ENCODE data around the gene MARCHF10.

MARCHF10 gene

DNA sequence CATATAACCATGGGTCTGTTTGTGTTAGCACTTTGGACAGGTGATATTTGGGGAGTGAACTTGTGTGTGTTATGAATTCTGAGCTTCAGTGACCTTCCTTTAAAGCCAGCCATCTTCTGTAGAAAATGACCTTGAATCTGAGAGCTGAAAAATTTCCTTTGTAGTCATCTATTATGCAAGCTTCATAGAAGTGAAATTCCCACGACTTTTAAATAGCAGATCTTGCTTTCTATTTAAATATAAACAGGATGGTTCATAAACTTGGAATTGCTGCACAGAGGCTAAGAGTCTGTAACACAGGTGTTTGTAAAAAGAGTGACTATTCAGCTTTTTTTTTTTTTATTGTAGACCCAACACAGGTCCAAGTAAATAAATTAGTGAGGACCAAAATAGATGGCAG lies 85.5 kb downstream of the MARCHF10 start:
- H3K4me3 ChIP-seq (ENCODE audit: insufficient read depth, low read depth, low read length, poor library complexity, severe bottlenecking) = no peak overlapping the region
- H3K27ac ChIP-seq (ENCODE audit: insufficient read depth, low read length, poor library complexity, severe bottlenecking) = no peak overlapping the region
- H3K27me3 ChIP-seq (replicated peaks; ENCODE audit: control insufficient read depth, insufficient read depth, low read length, poor library complexity, severe bottlenecking) = no peaks in the 10 kb centered on the region
- peaks cover 18% of the 10 kb centered on the region for H3K4me1 ChIP-seq (ENCODE audit: control insufficient read depth, insufficient read depth, low read length, poor library complexity, severe bottlenecking)
- no peaks in the 10 kb centered on the region for H3K9me3 ChIP-seq (ENCODE audit: control insufficient read depth, low read length)
- H3K36me3 ChIP-seq (ENCODE audit: control insufficient read depth, insufficient read depth, low read length) = no peaks in the 10 kb centered on the region
- no peak for DNase-seq

- Histone ChIP-seq H3K36me3 (ENCODE audit: control insufficient read depth, insufficient read depth, low read length) (no peaks in the 10 kb centered on the region), H3K4me1 (ENCODE audit: control insufficient read depth, insufficient read depth, low read length, poor library complexity, severe bottlenecking) (peaks cover 13% of the 10 kb centered on the region), H3K27ac (ENCODE audit: insufficient read depth, low read length, poor library complexity, severe bottlenecking) (no peak overlapping the region), H3K9me3 (ENCODE audit: control insufficient read depth, low read length) (no peaks in the 10 kb centered on the region), H3K4me3 (ENCODE audit: insufficient read depth, low read depth, low read length, poor library complexity, severe bottlenecking) (no peak overlapping the region), H3K27me3 (replicated peaks; ENCODE audit: control insufficient read depth, insufficient read depth, low read length, poor library complexity, severe bottlenecking) (no peaks in the 10 kb centered on the region)
- DNase-seq = no peak
Observed at GRCh38 chr17:62720126-62720850, 87.8 kb downstream of the MARCHF10 start.

DNA sequence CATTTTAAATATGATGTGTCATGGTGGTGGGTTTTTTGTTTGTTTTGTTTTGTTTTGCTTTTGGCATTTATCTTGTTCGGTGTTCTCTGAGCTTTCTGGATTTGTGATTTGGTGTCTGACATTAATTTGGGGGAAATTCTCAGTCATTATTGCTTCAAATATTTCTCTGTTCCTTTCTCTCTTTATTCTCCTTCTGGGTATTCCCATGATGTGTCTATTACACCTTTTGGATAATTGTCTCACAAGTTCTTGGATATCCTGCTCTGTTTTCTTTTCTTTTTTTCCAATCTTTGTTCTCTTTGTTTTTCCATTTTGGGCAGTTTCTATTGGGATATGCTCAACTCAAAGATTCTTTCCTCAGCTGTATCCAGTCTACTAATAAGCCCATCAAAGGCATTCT lies 88.5 kb downstream of the MARCHF10 start:
- Histone ChIP-seq H3K4me3 (ENCODE audit: insufficient read depth, low read depth, low read length, poor library complexity, severe bottlenecking) (no peak overlapping the region), H3K27me3 (replicated peaks; ENCODE audit: control insufficient read depth, insufficient read depth, low read length, poor library complexity, severe bottlenecking) (no peaks in the 10 kb centered on the region), H3K27ac (ENCODE audit: insufficient read depth, low read length, poor library complexity, severe bottlenecking) (no peak overlapping the region), H3K9me3 (ENCODE audit: control insufficient read depth, low read length) (no peaks in the 10 kb centered on the region), H3K4me1 (ENCODE audit: control insufficient read depth, insufficient read depth, low read length, poor library complexity, severe bottlenecking) (peaks cover 8% of the 10 kb centered on the region), H3K36me3 (ENCODE audit: control insufficient read depth, insufficient read depth, low read length) (no peaks in the 10 kb centered on the region)
- no peak for DNase-seq

- Histone ChIP-seq H3K36me3 (ENCODE audit: control insufficient read depth, insufficient read depth, low read length) (no peaks in the 10 kb centered on the region), H3K27ac (ENCODE audit: insufficient read depth, low read length, poor library complexity, severe bottlenecking) (no peak overlapping the region), H3K4me1 (ENCODE audit: control insufficient read depth, insufficient read depth, low read length, poor library complexity, severe bottlenecking) (no peaks in the 10 kb centered on the region), H3K4me3 (ENCODE audit: insufficient read depth, low read depth, low read length, poor library complexity, severe bottlenecking) (no peak overlapping the region), H3K27me3 (replicated peaks; ENCODE audit: control insufficient read depth, insufficient read depth, low read length, poor library complexity, severe bottlenecking) (no peaks in the 10 kb centered on the region), H3K9me3 (ENCODE audit: control insufficient read depth, low read length) (no peaks in the 10 kb centered on the region)
- no peak for DNase-seq
Observed at GRCh38 chr17:62718429-62718828, 89.7 kb downstream of the MARCHF10 start.

DNA sequence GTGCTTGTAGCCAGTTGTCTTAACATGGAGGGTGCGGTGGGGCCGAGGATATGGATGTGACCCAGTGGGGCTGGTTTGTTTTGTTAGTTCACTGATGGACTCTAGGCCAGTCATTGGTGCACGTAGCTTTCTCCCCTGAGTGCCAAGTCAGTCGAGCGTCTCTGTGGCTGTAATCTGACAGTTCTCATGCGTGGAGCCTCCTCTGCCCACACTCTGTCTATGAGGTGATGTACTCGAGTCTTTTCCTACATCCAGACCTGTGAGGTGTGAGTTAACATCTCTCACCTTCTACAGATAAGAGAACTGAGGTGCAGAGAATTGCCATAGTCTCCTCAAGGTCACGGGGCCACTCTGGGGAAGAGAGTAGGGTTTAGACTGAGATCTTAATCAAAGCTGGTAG lies 90.2 kb downstream of the MARCHF10 start:
- no peak overlapping the region for H3K27ac ChIP-seq (ENCODE audit: insufficient read depth, low read length, poor library complexity, severe bottlenecking)
- no peaks in the 10 kb centered on the region for H3K36me3 ChIP-seq (ENCODE audit: control insufficient read depth, insufficient read depth, low read length)
- no peak overlapping the region for H3K4me3 ChIP-seq (ENCODE audit: insufficient read depth, low read depth, low read length, poor library complexity, severe bottlenecking)
- no peaks in the 10 kb centered on the region for H3K27me3 ChIP-seq (replicated peaks; ENCODE audit: control insufficient read depth, insufficient read depth, low read length, poor library complexity, severe bottlenecking)
- H3K4me1 ChIP-seq (ENCODE audit: control insufficient read depth, insufficient read depth, low read length, poor library complexity, severe bottlenecking) = no peaks in the 10 kb centered on the region
- H3K9me3 ChIP-seq (ENCODE audit: control insufficient read depth, low read length) = no peaks in the 10 kb centered on the region
- DNase-seq = no peak

DNA sequence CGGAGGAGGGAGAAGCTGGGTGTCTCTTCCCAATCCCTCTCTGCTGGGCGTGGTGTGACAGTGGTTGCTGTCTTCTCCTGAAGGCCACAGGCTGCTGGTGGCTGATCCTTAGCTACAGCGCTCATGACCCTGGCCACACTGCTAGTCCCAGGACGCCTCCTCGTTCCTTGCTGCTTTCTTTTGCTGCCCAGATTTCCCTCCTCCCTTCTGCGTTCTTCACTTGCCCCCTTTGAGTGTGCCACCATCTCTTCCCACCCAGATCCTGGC lies 90.6 kb downstream of the MARCHF10 start:
- Histone ChIP-seq H3K27ac (ENCODE audit: insufficient read depth, low read length, poor library complexity, severe bottlenecking) (no peak overlapping the region), H3K4me3 (ENCODE audit: insufficient read depth, low read depth, low read length, poor library complexity, severe bottlenecking) (no peak overlapping the region), H3K9me3 (ENCODE audit: control insufficient read depth, low read length) (no peaks in the 10 kb centered on the region), H3K36me3 (ENCODE audit: control insufficient read depth, insufficient read depth, low read length) (no peaks in the 10 kb centered on the region), H3K27me3 (replicated peaks; ENCODE audit: control insufficient read depth, insufficient read depth, low read length, poor library complexity, severe bottlenecking) (no peaks in the 10 kb centered on the region), H3K4me1 (ENCODE audit: control insufficient read depth, insufficient read depth, low read length, poor library complexity, severe bottlenecking) (no peaks in the 10 kb centered on the region)
- no peak for DNase-seq

- no peak for DNase-seq
- H3K9me3 ChIP-seq (ENCODE audit: control insufficient read depth, low read length) = no peaks in the 10 kb centered on the region
- H3K36me3 ChIP-seq (ENCODE audit: control insufficient read depth, insufficient read depth, low read length) = no peaks in the 10 kb centered on the region
- no peaks in the 10 kb centered on the region for H3K4me1 ChIP-seq (ENCODE audit: control insufficient read depth, insufficient read depth, low read length, poor library complexity, severe bottlenecking)
- no peak overlapping the region for H3K27ac ChIP-seq (ENCODE audit: insufficient read depth, low read length, poor library complexity, severe bottlenecking)
- H3K27me3 ChIP-seq (replicated peaks; ENCODE audit: control insufficient read depth, insufficient read depth, low read length, poor library complexity, severe bottlenecking) = no peaks in the 10 kb centered on the region
- no peak overlapping the region for H3K4me3 ChIP-seq (ENCODE audit: insufficient read depth, low read depth, low read length, poor library complexity, severe bottlenecking)
Observed at GRCh38 chr17:62716834-62717588, 91.1 kb downstream of the MARCHF10 start.

DNA sequence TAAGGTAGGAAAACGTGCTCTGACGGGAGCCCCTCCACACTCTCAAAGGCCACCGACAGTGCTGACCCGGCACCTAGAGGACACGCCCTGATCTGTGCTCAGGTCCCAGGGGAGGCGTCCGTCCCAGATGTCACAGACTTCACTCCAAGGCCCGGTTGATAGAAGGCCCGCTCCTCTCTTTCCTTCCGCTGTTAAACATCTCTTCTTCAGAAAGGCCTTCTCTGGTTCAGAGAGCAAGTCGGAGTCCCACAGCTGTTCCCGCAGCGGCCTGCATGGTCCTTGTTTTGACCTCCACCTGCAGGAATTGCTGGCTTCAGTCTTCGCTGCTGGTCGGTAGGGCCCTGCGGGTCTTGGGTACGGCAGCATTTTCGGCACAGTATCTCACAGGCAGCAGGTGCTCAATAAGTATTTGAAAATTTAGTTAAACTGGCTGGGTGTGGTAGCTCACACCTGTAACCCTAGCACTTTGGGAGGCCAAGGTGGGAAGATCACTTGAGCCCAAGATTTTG lies 92.2 kb downstream of the MARCHF10 start:
- Histone ChIP-seq H3K4me1 (ENCODE audit: control insufficient read depth, insufficient read depth, low read length, poor library complexity, severe bottlenecking) (no peaks in the 10 kb centered on the region), H3K27me3 (replicated peaks; ENCODE audit: control insufficient read depth, insufficient read depth, low read length, poor library complexity, severe bottlenecking) (no peaks in the 10 kb centered on the region), H3K27ac (ENCODE audit: insufficient read depth, low read length, poor library complexity, severe bottlenecking) (no peak overlapping the region), H3K36me3 (ENCODE audit: control insufficient read depth, insufficient read depth, low read length) (no peaks in the 10 kb centered on the region), H3K4me3 (ENCODE audit: insufficient read depth, low read depth, low read length, poor library complexity, severe bottlenecking) (no peak overlapping the region), H3K9me3 (ENCODE audit: control insufficient read depth, low read length) (no peaks in the 10 kb centered on the region)
- DNase-seq = no peak

GRCh38 chr17:62714016-62714777 lies 93.9 kb downstream of the MARCHF10 start:
- DNase-seq = no peak
- no peaks in the 10 kb centered on the region for H3K36me3 ChIP-seq (ENCODE audit: control insufficient read depth, insufficient read depth, low read length)
- H3K27ac ChIP-seq (ENCODE audit: insufficient read depth, low read length, poor library complexity, severe bottlenecking) = no peak overlapping the region
- H3K4me3 ChIP-seq (ENCODE audit: insufficient read depth, low read depth, low read length, poor library complexity, severe bottlenecking) = no peak overlapping the region
- no peaks in the 10 kb centered on the region for H3K9me3 ChIP-seq (ENCODE audit: control insufficient read depth, low read length)
- H3K4me1 ChIP-seq (ENCODE audit: control insufficient read depth, insufficient read depth, low read length, poor library complexity, severe bottlenecking) = no peaks in the 10 kb centered on the region
- no peaks in the 10 kb centered on the region for H3K27me3 ChIP-seq (replicated peaks; ENCODE audit: control insufficient read depth, insufficient read depth, low read length, poor library complexity, severe bottlenecking)

Data from effector memory CD4-positive, alpha-beta T cell (primary cell).